Neutrophil (primary cell): Measurements from ENCODE around the gene CTNNBL1.
"Not testable (repeated sequence)": the region's sequence is repeated elsewhere in the genome, so short reads cannot be mapped to it uniquely, and the experiment has no call there.

Experiments used
- H3K27ac ChIP-seq: fragments of 200-600 bp; sonication (generic); 2 replicates; pipeline ENCODE4 v1.5.1; 2016; ENCODE audit warnings: mild to moderate bottlenecking, moderate library complexity
- H3K27me3 ChIP-seq: fragments of 200-600 bp; sonication (generic); 2 replicates; pipeline ENCODE4 v1.6.0; 2016; ENCODE audit warnings: mild to moderate bottlenecking
- H3K36me3 ChIP-seq: fragments of 200-600 bp; sonication (generic); 2 replicates; pipeline ENCODE4 v1.5.1; 2017
- H3K4me1 ChIP-seq, 2 experiments: fragments of 200-600 bp in 1 of 2; sonication (generic) in 1 of 2; 1 replicate in 1 of 2; 2 replicates in 1 of 2; pipeline versions ENCODE4 v1.5.1 to v1.6.1; 2013 to 2016; ENCODE audit warnings: low read depth in 1 of 2, low read length in 1 of 2, mild to moderate bottlenecking in 1 of 2, moderate library complexity in 1 of 2; ENCODE audit not compliant: control insufficient read depth in 1 of 2, insufficient read depth in 1 of 2
- H3K4me3 ChIP-seq, 2 experiments: fragments of 200-600 bp in 1 of 2; sonication (generic) in 1 of 2; 1 replicate in 1 of 2; 2 replicates in 1 of 2; pipeline ENCODE4 v1.5.1; 2013 to 2016; ENCODE audit warnings: low read depth in 1 of 2, low read length in 1 of 2, mild to moderate bottlenecking in 1 of 2, moderate library complexity in 1 of 2
- H3K9me3 ChIP-seq: fragments of 200-600 bp; sonication (generic); 2 replicates; pipeline ENCODE4 v1.5.1; 2016
- CTCF ChIP-seq: fragments of 200-600 bp; sonication (generic); IDR thresholded peaks from 2 replicates; pipeline ENCODE4 v1.5.1; 2016; ENCODE audit warnings: antibody characterized with exemption

Gene CTNNBL1

GRCh38 chr20:37852666-37853065 is 158.8 kb downstream of the CTNNBL1 start:
- Histone ChIP-seq H3K4me1 (no peaks in the 10 kb centered on the region), H3K27ac (no peak overlapping the region), H3K4me3 (no peak overlapping the region), H3K27me3 (no peaks in the 10 kb centered on the region), H3K36me3 (peaks cover 49% of the 10 kb centered on the region), H3K9me3 (no peaks in the 10 kb centered on the region)
- no peak for TF ChIP-seq CTCF

GRCh38 chr20:37853823-37854375 is 160.1 kb downstream of the CTNNBL1 start:
- no peak overlapping the region for H3K27ac ChIP-seq

GRCh38 chr20:37856034-37856433 is 162.2 kb downstream of the CTNNBL1 start:
- H3K4me3 ChIP-seq, H3K9me3 ChIP-seq, H3K27me3 ChIP-seq, H3K27ac ChIP-seq, H3K4me1 ChIP-seq: not testable (repeated sequence)
- peaks cover 45% of the 10 kb centered on the region for H3K36me3 ChIP-seq

More at GRCh38 chr20:37853823-37854375, 160.1 kb downstream of the CTNNBL1 start:
- H3K4me1 ChIP-seq: no peaks in the 10 kb centered on the region
- peaks cover 43% of the 10 kb centered on the region for H3K36me3 ChIP-seq
- H3K27me3 ChIP-seq: no peaks in the 10 kb centered on the region
- no peak for TF ChIP-seq CTCF
- no peaks in the 10 kb centered on the region for H3K9me3 ChIP-seq
- H3K4me3 ChIP-seq: no peak overlapping the region

- Histone ChIP-seq H3K4me1 (no peaks in the 10 kb centered on the region), H3K36me3 (peaks cover 51% of the 10 kb centered on the region), H3K27ac (no peak overlapping the region), H3K4me3 (no peak overlapping the region), H3K27me3 (no peaks in the 10 kb centered on the region), H3K9me3 (no peaks in the 10 kb centered on the region)
- no peak for TF ChIP-seq CTCF
Measured at GRCh38 chr20:37856932-37857660, 163.3 kb downstream of the CTNNBL1 start.

- Histone ChIP-seq H3K4me3 (no peak overlapping the region), H3K27ac (no peak overlapping the region), H3K9me3 (no peaks in the 10 kb centered on the region), H3K27me3 (no peaks in the 10 kb centered on the region), H3K4me1 (no peaks in the 10 kb centered on the region), H3K36me3 (peaks cover 55% of the 10 kb centered on the region)
- TF ChIP-seq CTCF: no peak
Measured at GRCh38 chr20:37859406-37860171, 165.8 kb downstream of the CTNNBL1 start.

GRCh38 chr20:37863289-37863688 is 169.5 kb downstream of the CTNNBL1 start:
- no peak for TF ChIP-seq CTCF
- H3K9me3 ChIP-seq: no peaks in the 10 kb centered on the region
- no peaks in the 10 kb centered on the region for H3K27me3 ChIP-seq
- H3K4me3 ChIP-seq: no peak overlapping the region
- H3K4me1 ChIP-seq: no peaks in the 10 kb centered on the region
- H3K27ac ChIP-seq: no peak overlapping the region
- peaks cover 76% of the 10 kb centered on the region for H3K36me3 ChIP-seq
